Vagina (tissue), 2 donors: ENCODE measurements around the gene ITIH1. TPM values are rescaled to one million over a fixed set of nuclear protein-coding genes. Genes with fewer than 3 reads are reported as not detected.
"Not testable (repeated sequence)": the region's sequence is repeated elsewhere in the genome, so short reads cannot be mapped to it uniquely, and the experiment has no call there.

Experiments used
- DNase-seq, 2 donors: peaks; one replicate each; pipeline ENCODE4 v3.0.0-alpha.2; 2017; ENCODE audit errors: extremely low spot score in 2 of 2
- H3K27ac ChIP-seq: fragments of 200-600 bp; sonication (generic); one replicate; pipeline ENCODE4 v1.5.1; 2019
- H3K27me3 ChIP-seq: fragments of 200-600 bp; sonication (generic); one replicate; pipeline ENCODE4 v1.5.1; 2019
- H3K36me3 ChIP-seq, 2 donors: fragments of 200-600 bp; sonication (generic); one replicate each; pipeline ENCODE4 v1.5.1; 2017 to 2019
- H3K4me1 ChIP-seq: fragments of 200-600 bp; sonication (generic); one replicate; pipeline ENCODE4 v1.5.1; 2019
- H3K4me3 ChIP-seq, 2 donors: fragments of 200-600 bp; sonication (generic); 1 replicate in 1 of 2; 2 replicates in 1 of 2; pipeline ENCODE4 v1.5.1; 2016 to 2019
- H3K9me3 ChIP-seq: fragments of 200-600 bp; sonication (generic); one replicate; pipeline ENCODE4 v1.5.1; 2019
- CTCF ChIP-seq, 3 experiments: fragments of 450-650 bp in 2 of 3; fragments of 200-600 bp in 1 of 3; sonication (generic) in 1 of 3; IDR thresholded peaks; one replicate each; pipeline ENCODE4 v1.5.1; 2017 to 2019; ENCODE audit warnings: antibody characterized with exemption in 3 of 3, mild to moderate bottlenecking in 2 of 3, moderate library complexity in 2 of 3
- POLR2A ChIP-seq, 2 donors: fragments of 450-650 bp; IDR thresholded peaks; one replicate each; pipeline ENCODE4 v1.6.1; 2017; ENCODE audit warnings: antibody characterized with exemption in 2 of 2, mild to moderate bottlenecking in 2 of 2, moderate library complexity in 2 of 2
- POLR2AphosphoS5 ChIP-seq, 2 donors: sonication (generic); formaldehyde crosslinking; IDR thresholded peaks; one replicate each; pipeline ENCODE4 v1.9.0; 2017; ENCODE audit warnings: antibody characterized with exemption in 2 of 2, mild to moderate bottlenecking in 2 of 2, low read depth in 1 of 2; ENCODE audit not compliant: insufficient read depth in 1 of 2
- intact Hi-C: fragments of 100-400 bp; cut with DNase I; formaldehyde crosslinking; loops from one replicate; pipeline ENCODE4 v1.15.1; 2023
- total RNA-seq: library from RNA; depleted of rRNA; stranded (reverse); fragments of >200 nt; gene quantifications from one replicate; pipeline ENCODE4 v1.2.3, GENCODE V29; 2016

ITIH1 gene
- total RNA-seq, 1 donor from 2014 or later: 0.98 TPM

DNA sequence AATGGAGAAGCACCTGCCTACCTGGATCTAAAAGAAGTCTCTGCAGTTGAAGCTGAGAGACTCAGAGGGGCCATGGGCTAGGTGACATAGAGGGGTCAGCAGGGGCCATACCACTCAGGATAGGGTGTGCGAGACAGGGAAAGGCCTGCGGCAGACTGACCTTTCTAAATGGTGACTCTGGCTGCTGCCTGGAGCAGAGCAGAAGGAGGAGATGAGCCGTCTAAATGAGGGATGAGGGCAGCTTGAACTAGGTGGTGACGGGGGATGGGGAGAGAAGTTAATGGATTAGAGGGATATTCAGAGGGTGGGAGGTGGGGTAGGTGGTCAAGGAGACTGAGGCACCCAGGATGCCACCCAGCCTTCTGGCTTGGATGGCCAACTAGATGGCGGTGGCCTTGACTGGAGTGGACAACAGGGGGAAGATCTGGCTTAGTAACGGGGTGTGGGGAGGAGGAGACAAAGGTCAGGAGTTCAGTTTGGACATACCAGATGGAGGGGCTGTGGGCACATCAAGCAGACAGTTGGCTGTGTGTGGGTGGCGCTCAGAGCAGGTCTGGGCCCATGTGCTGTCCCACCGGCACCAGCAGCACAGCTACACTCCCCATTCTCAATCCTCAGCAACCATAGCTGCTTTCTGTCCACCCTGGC lies 3.2 kb upstream of the ITIH1 start:
- H3K36me3 ChIP-seq: no peaks in the 10 kb centered on the region
- peak in 1 of 2 donors; percentile 72 for DNase-seq
- intact Hi-C loops: no loop called here

DNA sequence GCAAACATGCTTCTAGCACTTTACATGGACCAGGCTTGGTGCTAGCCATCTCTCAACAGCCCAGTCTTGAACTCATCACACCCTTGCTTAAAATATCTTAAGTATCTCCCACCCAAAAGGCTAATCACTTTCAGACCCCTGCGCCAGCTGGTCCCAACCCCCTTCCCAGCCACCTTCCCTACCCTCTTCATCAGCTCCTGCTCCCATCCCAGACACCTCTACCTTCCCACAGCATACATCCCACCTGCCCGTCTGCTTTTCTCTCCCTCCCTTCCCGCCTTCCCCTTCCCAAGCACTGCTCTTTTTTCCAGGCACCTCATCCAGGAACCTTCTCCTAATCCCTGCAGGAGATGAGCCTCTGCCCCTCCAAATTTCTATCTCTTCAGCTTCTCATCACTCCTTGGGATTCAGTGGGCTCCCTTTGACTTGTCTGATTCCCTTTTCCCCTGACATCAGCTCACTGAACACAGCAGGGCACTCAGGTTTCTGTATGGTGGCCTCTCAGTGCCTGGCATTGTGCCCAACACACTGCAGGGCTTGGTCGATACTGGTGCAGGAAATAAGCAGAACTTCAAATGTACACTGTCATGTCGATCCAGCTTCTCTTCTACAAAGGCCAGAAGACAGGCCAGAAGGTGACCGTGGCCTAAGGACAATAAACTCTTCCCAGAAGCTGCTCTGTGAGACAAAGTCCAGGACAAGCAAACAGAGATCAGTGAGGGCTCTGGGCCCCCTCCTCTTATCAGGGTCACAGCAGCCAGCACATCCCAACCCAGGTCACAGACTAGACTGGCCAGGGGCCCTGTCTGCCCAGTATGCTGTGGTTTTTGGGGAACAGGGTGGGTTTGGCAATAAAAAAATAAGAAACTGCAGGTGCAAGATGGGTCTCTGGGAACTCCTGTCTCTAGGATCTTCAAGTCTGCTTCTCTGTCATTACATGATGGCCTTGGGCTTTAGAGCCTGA lies 2.2 kb upstream of the ITIH1 start:
- Histone ChIP-seq H3K4me1 (peaks cover under 1% of the 10 kb centered on the region), H3K27ac (no peak overlapping the region), H3K9me3 (no peaks in the 10 kb centered on the region), H3K4me3 (no peak overlapping the region), H3K36me3 (no peaks in the 10 kb centered on the region), H3K27me3 (no peaks in the 10 kb centered on the region)
- DNase-seq: no peak
- intact Hi-C loops: no loop called here
- no peak for TF ChIP-seq CTCF (IDR thresholded peaks at IDR 0.05)
- no peak for TF ChIP-seq POLR2A (IDR thresholded peaks at IDR 0.05)
- TF ChIP-seq POLR2AphosphoS5 (IDR thresholded peaks at IDR 0.05; ENCODE audit: insufficient read depth in 1 of 2, low read depth in 1 of 2): no peak

More for the DNA sequence above, 3.2 kb upstream of the ITIH1 start:
- Histone ChIP-seq H3K4me1 (peaks cover 11% of the 10 kb centered on the region), H3K27ac (no peak overlapping the region), H3K4me3 (no peak overlapping the region), H3K27me3 (no peaks in the 10 kb centered on the region), H3K9me3 (no peaks in the 10 kb centered on the region)
- no peak for TF ChIP-seq POLR2AphosphoS5 (IDR thresholded peaks at IDR 0.05; ENCODE audit: insufficient read depth in 1 of 2, low read depth in 1 of 2)
- TF ChIP-seq CTCF (IDR thresholded peaks at IDR 0.05): no peak
- TF ChIP-seq POLR2A (IDR thresholded peaks at IDR 0.05): no peak

- TF ChIP-seq POLR2AphosphoS5 (IDR thresholded peaks at IDR 0.05; ENCODE audit: insufficient read depth in 1 of 2, low read depth in 1 of 2) (no peak), CTCF (IDR thresholded peaks at IDR 0.05) (no peak)
- Histone ChIP-seq H3K27ac (no peak overlapping the region), H3K27me3 (no peaks in the 10 kb centered on the region), H3K4me3 (no peak overlapping the region), H3K9me3 (no peaks in the 10 kb centered on the region), H3K36me3 (no peaks in the 10 kb centered on the region), H3K4me1 (no peaks in the 10 kb centered on the region)
- intact Hi-C loops: no loop called here
- no peak for DNase-seq
These were observed 1.5 kb upstream of the ITIH1 start for GRCh38 chr3:52775877-52776276.

- H3K4me3 ChIP-seq, H3K27me3 ChIP-seq, DNase-seq, H3K36me3 ChIP-seq, H3K9me3 ChIP-seq, intact Hi-C loops, H3K4me1 ChIP-seq, H3K27ac ChIP-seq: not testable (repeated sequence)
These were observed 913 bp upstream of the ITIH1 start for GRCh38 chr3:52776486-52776885.

DNA sequence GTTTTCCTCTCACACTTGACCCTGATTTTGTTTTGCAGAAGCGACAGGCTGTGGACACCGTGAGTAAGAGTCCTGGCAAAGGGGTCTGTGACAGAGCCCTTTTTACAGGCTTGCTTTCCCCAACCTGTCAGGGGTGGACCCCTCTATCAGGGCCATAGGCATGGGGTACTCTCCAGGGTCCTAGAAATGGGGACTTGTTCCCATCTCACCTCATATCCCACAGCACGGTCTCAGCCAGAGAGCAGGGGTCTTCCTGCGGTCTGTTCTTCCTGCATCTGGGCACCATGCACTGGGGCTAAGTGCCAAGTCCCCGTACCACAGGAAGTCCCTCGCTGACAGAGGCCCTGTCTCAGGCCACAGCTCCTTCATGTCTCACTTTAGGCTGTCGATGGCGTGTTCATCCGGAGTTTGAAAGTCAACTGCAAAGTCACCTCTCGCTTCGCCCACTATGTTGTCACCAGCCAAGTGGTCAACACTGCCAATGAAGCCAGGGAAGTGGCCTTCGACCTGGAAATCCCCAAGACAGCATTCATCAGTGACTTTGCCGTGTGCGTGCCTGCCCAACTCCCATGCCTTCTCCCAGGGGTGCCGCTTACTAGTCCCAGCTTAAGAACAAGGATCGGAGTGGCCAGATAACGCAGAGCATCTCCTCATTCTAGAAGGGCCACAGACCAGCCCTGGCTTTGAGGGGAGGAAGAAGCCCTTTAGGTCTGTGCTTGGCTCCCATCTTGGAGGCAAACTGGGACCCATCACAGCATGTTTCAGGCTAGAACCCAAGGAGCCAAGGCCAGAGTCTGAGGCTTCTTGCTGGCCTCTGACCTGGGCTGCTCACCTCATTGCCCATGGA lies 783 bp downstream of the ITIH1 start:
- no peaks in the 10 kb centered on the region for H3K27me3 ChIP-seq
- intact Hi-C loops: no loop called here
- H3K27ac ChIP-seq: no peak overlapping the region
- no peak for TF ChIP-seq POLR2AphosphoS5 (IDR thresholded peaks at IDR 0.05; ENCODE audit: insufficient read depth in 1 of 2, low read depth in 1 of 2)
- no peak for TF ChIP-seq POLR2A (IDR thresholded peaks at IDR 0.05)
- TF ChIP-seq CTCF (IDR thresholded peaks at IDR 0.05): no peak
- no peaks in the 10 kb centered on the region for H3K4me1 ChIP-seq
- H3K9me3 ChIP-seq: no peaks in the 10 kb centered on the region
- peak in 1 of 2 donors; percentile 72 for DNase-seq
- no peak overlapping the region for H3K4me3 ChIP-seq
- H3K36me3 ChIP-seq: no peaks in the 10 kb centered on the region
